ENCODE data around the gene PARD3B. TPM values are rescaled to one million over a fixed set of nuclear protein-coding genes. Genes with fewer than 3 reads are reported as not detected.

Gene PARD3B
- total and polyA plus RNA-seq, 2 of the 8 experiments (the other 6 are each of a cell fraction or from before 2014, with no cell fraction given) = 1.2 to 5.7 TPM

DNA sequence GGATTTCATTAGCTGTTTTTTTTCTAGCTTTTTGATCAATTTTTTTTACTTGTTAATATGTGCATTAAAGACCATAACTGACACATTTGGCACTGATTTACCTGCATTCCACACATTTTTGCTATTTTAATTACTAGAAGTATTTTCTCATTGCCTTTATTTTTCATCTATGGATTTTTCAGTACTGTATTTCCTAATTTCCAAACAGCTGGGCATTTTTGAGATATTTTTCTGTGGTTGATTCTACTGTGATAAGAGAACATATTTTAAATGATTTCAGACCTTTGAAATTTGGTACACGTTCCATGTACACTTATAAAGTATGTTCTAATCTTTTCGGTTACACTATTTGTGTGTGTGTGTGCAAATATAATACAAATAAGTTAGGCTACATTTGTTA, 135.3 kb downstream of the PARD3B start (continued):
- no peak for TF ChIP-seq SIN3A (conservative IDR thresholded peaks at IDR 0.05 in 1 of 2, IDR thresholded peaks at IDR 0.05 in 1 of 2; ENCODE audit: low read depth in 1 of 2, low read length in 2 of 2)

All from H1 (cell line).